DND-41 (cell line): Measurements from ENCODE around the gene STOML2.

Experiments
- ATAC-seq: fragments of 200-7000 bp; cut with Tn5 transposase; 3 replicates; pipeline ENCODE4 v1.9.1; 2021; ENCODE audit warnings: low read depth; ENCODE audit not compliant: insufficient read depth
- DNase-seq: peaks from one replicate; pipeline ENCODE4 v3.0.0-alpha.2; 2020
- H2AFZ ChIP-seq: 2 replicates; pipeline ENCODE4 v1.6.0; 2012; ENCODE audit warnings: low read depth, low read length
- H3K27ac ChIP-seq: 2 replicates; pipeline ENCODE4 v1.5.1; 2012; ENCODE audit warnings: low read length, inconsistent platforms
- H3K27me3 ChIP-seq: fragments of 200-600 bp; sonication (generic); 2 replicates; pipeline ENCODE4 v1.6.0; 2012; ENCODE audit warnings: low read length, mild to moderate bottlenecking, inconsistent platforms; ENCODE audit not compliant: insufficient read depth, poor library complexity
- H3K36me3 ChIP-seq: 2 replicates; pipeline ENCODE4 v1.5.1; 2012; ENCODE audit warnings: low read length, inconsistent platforms; ENCODE audit not compliant: insufficient read depth
- H3K4me1 ChIP-seq: 2 replicates; pipeline ENCODE4 v1.5.1; 2012; ENCODE audit warnings: mild to moderate bottlenecking, low read length; ENCODE audit not compliant: insufficient read depth
- H3K4me2 ChIP-seq: 2 replicates; pipeline ENCODE4 v1.6.0; 2012; ENCODE audit warnings: mild to moderate bottlenecking, moderate library complexity, low read length, inconsistent platforms; ENCODE audit not compliant: insufficient read depth
- H3K4me3 ChIP-seq, 2 experiments: fragments of 200-600 bp in 1 of 2; shearing (Covaris generic) in 1 of 2; 2 replicates each; pipeline ENCODE4 v1.5.1; 2012 to 2016; ENCODE audit warnings: inconsistent platforms in 2 of 2, low read length in 2 of 2, mild to moderate bottlenecking in 2 of 2, low read depth in 1 of 2, moderate library complexity in 1 of 2
- H3K79me2 ChIP-seq: 2 replicates; pipeline ENCODE4 v1.6.0; 2012; ENCODE audit warnings: low read length, inconsistent platforms; ENCODE audit not compliant: insufficient read depth
- H3K9ac ChIP-seq: 2 replicates; pipeline ENCODE4 v1.6.0; 2012; ENCODE audit warnings: low read depth, mild to moderate bottlenecking, inconsistent platforms, low read length, moderate library complexity
- H3K9me3 ChIP-seq: 2 replicates; pipeline ENCODE4 v1.5.1; 2012; ENCODE audit warnings: low read length, moderate library complexity, mild to moderate bottlenecking, inconsistent platforms; ENCODE audit not compliant: insufficient read depth, severe bottlenecking
- H4K20me1 ChIP-seq: 2 replicates; pipeline ENCODE4 v1.6.0; 2012; ENCODE audit warnings: low read length; ENCODE audit not compliant: insufficient read depth
- EZH2 ChIP-seq: IDR thresholded peaks from 3 replicates; pipeline ENCODE4 v1.6.1; 2012; ENCODE audit warnings: borderline replicate concordance, low read depth, mild to moderate bottlenecking, moderate library complexity, low read length, inconsistent platforms; ENCODE audit not compliant: severe bottlenecking
- TF ChIP-seq, protein P1 (sequence below): IDR thresholded peaks from 2 replicates; pipeline ENCODE4 v1.5.1; 2012; ENCODE audit warnings: borderline replicate concordance, low read length, moderate library complexity, mild to moderate bottlenecking; ENCODE audit not compliant: poor library complexity, severe bottlenecking; ENCODE audit errors: extremely low read depth

The STOML2 gene

GRCh38 chr9:35108461-35108860 is 5.5 kb upstream of the STOML2 start:
- Histone ChIP-seq H3K79me2 (no peaks in the 10 kb centered on the region), H3K4me1 (peaks cover 28% of the 10 kb centered on the region), H3K36me3 (no peaks in the 10 kb centered on the region; the same call in 1 of the 2 replicates), H2AFZ (no peak overlapping the region), H3K9ac (no peak overlapping the region), H3K27ac (no peak overlapping the region), H3K4me3 (no peak overlapping the region), H3K9me3 (no peaks in the 10 kb centered on the region), H3K4me2 (no peak overlapping the region), H4K20me1 (no peaks in the 10 kb centered on the region), H3K27me3 (no peaks in the 10 kb centered on the region)
- TF ChIP-seq, protein P1, sequence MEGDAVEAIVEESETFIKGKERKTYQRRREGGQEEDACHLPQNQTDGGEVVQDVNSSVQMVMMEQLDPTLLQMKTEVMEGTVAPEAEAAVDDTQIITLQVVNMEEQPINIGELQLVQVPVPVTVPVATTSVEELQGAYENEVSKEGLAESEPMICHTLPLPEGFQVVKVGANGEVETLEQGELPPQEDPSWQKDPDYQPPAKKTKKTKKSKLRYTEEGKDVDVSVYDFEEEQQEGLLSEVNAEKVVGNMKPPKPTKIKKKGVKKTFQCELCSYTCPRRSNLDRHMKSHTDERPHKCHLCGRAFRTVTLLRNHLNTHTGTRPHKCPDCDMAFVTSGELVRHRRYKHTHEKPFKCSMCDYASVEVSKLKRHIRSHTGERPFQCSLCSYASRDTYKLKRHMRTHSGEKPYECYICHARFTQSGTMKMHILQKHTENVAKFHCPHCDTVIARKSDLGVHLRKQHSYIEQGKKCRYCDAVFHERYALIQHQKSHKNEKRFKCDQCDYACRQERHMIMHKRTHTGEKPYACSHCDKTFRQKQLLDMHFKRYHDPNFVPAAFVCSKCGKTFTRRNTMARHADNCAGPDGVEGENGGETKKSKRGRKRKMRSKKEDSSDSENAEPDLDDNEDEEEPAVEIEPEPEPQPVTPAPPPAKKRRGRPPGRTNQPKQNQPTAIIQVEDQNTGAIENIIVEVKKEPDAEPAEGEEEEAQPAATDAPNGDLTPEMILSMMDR = no peak
- no peak for TF ChIP-seq EZH2
- no peak for DNase-seq
- no peak for ATAC-seq

- no peak overlapping the region for H3K4me2 ChIP-seq
- DNase-seq (no peak), ATAC-seq (no peak)
- no peaks in the 10 kb centered on the region for H3K27me3 ChIP-seq
- TF ChIP-seq EZH2 = no peak
- TF ChIP-seq, protein P1 = no peak
- no peaks in the 10 kb centered on the region for H3K9me3 ChIP-seq
- no peak overlapping the region for H3K9ac ChIP-seq
- H3K4me3 ChIP-seq = no peak overlapping the region
- no peaks in the 10 kb centered on the region; the same call in 1 of the 2 replicates for H3K36me3 ChIP-seq
- no peak overlapping the region for H3K27ac ChIP-seq
- H2AFZ ChIP-seq = no peak overlapping the region
- peaks cover 3% of the 10 kb centered on the region for H3K79me2 ChIP-seq
- H4K20me1 ChIP-seq = no peaks in the 10 kb centered on the region
- H3K4me1 ChIP-seq = peaks cover 32% of the 10 kb centered on the region
Observed at GRCh38 chr9:35107297-35108290, 4.7 kb upstream of the STOML2 start.

DNA sequence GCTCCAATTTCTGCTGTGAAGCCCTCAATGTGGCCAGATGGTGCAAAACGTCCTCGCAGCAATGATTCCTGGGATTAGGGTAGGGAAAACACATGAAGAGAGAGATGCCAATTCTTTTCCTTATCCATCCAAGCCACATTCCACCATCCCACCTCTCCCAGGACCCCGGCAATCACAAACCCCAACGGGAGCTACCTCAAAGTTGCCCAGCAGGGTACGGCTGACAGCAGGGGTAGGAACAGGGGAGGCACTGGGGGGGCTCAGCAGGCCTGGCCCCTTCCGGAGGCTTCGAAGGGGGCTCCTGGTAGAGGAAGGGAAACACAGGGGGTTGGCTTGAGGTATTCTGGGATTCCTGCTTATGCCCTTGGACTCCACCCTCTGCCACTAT is 3.4 kb upstream of the STOML2 start:
- no peak overlapping the region for H3K4me3 ChIP-seq
- H3K9ac ChIP-seq = no peak overlapping the region
- no peak overlapping the region for H3K4me2 ChIP-seq
- H3K79me2 ChIP-seq = peaks cover 15% of the 10 kb centered on the region
- H3K9me3 ChIP-seq = no peaks in the 10 kb centered on the region
- H3K36me3 ChIP-seq = peaks cover 6% of the 10 kb centered on the region
- TF ChIP-seq, protein P1 = no peak
- no peak for TF ChIP-seq EZH2
- no peak overlapping the region for H2AFZ ChIP-seq
- H3K27me3 ChIP-seq = no peaks in the 10 kb centered on the region
- DNase-seq (no peak), ATAC-seq (no peak)
- H4K20me1 ChIP-seq = no peaks in the 10 kb centered on the region
- H3K27ac ChIP-seq = no peak overlapping the region
- peaks cover 37% of the 10 kb centered on the region for H3K4me1 ChIP-seq
